ENCODE measurements around the gene GOLGA6L25.
"Not testable (repeated sequence)": the region's sequence is repeated elsewhere in the genome, so short reads cannot be mapped to it uniquely, and the experiment has no call there.

Gene GOLGA6L25

GRCh38 chr15:28553268-28553667 is at the start of gene GOLGA6L25:
GOLGA6L25 (plus strand) TSS chr15:28553568; CDS start chr15:28553629, 61 bp downstream.
- not testable (repeated sequence) for DNase-seq

GRCh38 chr15:28508217-28508889 is 45.0 kb upstream of the GOLGA6L25 start:
- DNase-seq, result not testable (repeated sequence)

GRCh38 chr15:28514128-28514527 is 39.2 kb upstream of the GOLGA6L25 start:
- not testable (repeated sequence) for DNase-seq

- not testable (repeated sequence) for DNase-seq
Observed at GRCh38 chr15:28515208-28515607, 38.2 kb upstream of the GOLGA6L25 start.

- not testable (repeated sequence) for DNase-seq
Observed at GRCh38 chr15:28532954-28533353, 20.4 kb upstream of the GOLGA6L25 start, which contains the start of gene GOLGA8G. GOLGA8G (minus strand) TSS chr15:28532971; CDS start chr15:28532909, 62 bp downstream.

GRCh38 chr15:28573351-28573750 is 20.0 kb downstream of the GOLGA6L25 start:
- not testable (repeated sequence) for DNase-seq

GRCh38 chr15:28588977-28589606 is 35.7 kb downstream of the GOLGA6L25 start:
- not testable (repeated sequence) for DNase-seq

GRCh38 chr15:28589769-28590168 is 36.4 kb downstream of the GOLGA6L25 start:
- not testable (repeated sequence) for DNase-seq

GRCh38 chr15:28592395-28592794 is 39.0 kb downstream of the GOLGA6L25 start:
- DNase-seq, result not testable (repeated sequence)

GRCh38 chr15:28593424-28594129 is 40.2 kb downstream of the GOLGA6L25 start:
- not testable (repeated sequence) for DNase-seq

GRCh38 chr15:28597471-28597870 is 44.1 kb downstream of the GOLGA6L25 start:
- DNase-seq, result not testable (repeated sequence)

- DNase-seq, result not testable (repeated sequence)
Observed at GRCh38 chr15:28598209-28598608, 44.8 kb downstream of the GOLGA6L25 start.

GRCh38 chr15:28602152-28602551 is 48.8 kb downstream of the GOLGA6L25 start:
- DNase-seq, result not testable (repeated sequence)
